ENCODE measurements around the gene KCNJ1.

KCNJ1 gene

GRCh38 chr11:128882451-128882850 lies 15.4 kb upstream of the KCNJ1 start:
- DNase-seq: no peak

DNA sequence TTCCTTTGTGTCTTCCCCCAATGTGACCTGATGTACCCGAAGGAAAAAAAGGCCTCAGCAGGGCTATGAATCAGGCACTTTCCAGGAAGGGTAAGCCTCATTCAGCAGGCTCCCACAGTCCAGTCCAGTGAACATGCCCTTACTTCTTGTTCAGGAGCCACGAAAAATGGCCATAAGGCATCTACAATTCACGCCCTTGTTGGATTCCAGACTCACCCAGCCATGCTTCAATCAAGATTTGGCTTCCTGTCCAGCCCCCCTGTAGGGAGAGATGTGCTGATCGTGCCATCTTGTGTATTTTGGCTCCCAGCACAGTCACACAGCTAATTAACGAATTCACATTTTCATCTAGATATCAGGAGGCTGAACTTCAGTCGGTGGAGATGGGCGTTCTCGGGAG lies 14.1 kb upstream of the KCNJ1 start:
- no peak for DNase-seq

DNA sequence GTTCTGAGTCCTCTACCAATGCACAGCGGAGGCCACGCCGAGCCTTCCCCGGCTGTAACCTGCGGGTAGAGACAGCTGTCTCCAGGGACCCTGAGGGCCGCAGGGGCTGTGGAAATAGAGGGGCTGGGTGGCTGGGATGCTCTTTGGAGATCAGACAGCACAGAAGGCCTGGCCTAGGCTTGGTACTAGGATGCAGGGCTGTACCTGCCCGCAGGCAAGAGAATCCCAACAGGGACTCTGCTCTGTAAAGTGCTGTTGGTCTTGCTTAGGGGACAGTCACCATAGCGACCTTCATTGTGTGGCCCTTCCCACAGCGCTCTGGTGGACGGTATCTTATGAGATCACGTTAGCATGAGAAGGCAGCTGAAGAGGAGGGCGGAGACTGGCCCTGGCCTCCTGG lies 12.7 kb upstream of the KCNJ1 start:
- DNase-seq: no peak

DNA sequence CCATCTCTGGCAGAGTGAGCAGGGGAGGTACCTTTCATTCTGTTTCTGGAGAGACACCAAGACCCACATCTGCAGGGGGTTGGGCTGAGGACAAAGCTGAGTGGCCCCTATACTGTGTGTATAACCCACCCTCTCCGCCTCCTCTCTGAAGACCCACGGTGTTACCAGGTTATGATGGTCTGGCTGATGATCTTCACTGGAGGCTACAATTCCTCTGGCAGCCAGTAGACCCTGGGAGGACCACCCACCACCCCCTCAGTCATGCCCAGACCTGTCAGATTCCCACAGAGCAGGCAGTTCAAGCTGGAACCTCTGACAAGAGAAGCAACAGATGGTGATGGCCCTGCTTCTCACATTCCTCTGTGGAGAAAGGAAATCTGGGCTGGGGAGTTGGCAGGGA lies 11.4 kb upstream of the KCNJ1 start:
- no peak for DNase-seq

DNA sequence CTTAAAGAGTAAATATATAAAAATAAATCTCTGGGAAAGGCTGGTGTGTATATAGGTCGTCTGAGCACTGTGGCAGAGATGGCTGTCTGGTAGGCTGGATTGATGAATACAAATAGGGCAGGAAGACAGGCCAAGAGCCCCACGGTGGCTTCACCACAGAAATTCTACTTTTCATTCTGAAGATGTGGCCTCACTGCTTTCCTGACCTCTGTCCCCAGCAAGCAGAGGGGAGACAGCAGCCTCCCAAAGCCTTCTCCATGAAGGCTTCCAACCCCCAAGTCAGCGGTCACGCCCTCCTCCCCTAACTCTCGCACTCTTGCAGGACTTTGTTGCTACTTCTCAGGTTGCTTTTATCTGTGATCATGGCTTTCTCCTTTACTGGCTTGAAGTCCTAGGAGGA lies 10.6 kb upstream of the KCNJ1 start:
- no peak for DNase-seq

GRCh38 chr11:128876133-128876650 lies 9.1 kb upstream of the KCNJ1 start:
- no peak for DNase-seq

GRCh38 chr11:128874427-128874826 lies 7.3 kb upstream of the KCNJ1 start:
- no peak for DNase-seq

DNA sequence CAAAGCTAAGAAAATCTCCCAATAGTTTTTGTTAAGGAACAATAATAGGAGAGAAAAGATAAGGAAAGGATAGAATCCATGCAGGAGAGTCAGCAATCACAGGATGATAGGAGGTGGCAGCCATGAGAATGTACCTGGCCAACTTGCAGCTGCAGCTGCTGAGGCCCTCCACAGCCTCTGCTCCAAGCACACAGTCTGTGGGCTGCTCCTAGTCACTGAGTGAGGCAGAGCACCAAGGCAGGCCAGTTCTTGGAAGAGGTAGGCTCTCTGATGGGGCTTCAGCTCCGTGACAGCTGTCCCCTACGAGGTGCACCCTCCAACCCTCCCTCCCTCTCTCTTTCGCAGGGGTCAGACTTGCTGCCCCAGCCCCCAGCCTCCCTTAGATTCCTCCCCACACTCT lies 5.5 kb upstream of the KCNJ1 start:
- no peak for DNase-seq

DNA sequence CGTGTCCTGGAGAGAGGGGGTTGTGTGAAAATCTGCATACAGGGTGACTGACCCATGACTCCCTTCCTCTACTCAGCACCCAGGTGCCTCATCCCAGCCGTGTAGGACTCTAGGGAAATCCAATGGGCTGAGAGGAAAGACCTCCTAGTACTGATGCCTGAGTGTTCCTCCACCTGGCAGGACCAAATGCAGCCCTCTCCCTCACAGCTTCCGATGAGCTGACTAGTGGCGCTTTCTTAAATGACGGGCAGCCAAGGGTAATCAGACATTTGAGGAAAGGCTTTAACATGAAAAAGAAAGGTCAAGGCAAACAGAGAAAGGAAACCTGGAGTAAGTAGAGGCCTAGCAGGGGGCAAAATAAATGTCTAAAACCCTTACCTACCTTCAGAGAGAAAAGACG lies 5.0 kb upstream of the KCNJ1 start:
- DNase-seq: no peak

DNA sequence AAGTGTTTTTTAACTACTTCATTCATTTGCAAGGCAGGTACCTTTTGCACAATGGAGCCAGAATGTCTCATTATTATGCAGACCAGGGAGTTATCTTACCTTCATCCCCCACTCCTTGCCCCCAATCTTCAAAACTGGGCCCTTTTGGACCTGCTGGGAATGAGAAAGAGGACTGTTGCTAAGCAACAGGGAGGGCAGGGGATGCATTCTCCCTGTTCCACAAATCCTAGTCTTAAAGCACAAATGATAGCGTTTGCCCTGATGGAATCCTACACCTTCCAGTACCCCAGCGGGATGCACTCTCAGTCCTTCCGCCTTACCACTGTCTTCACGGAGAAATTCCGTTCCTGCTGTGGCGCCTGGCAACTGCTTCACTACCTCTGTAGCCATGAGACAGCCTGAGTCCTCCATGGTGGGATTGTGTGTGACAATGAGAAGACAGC lies 4.1 kb upstream of the KCNJ1 start:
- peak in 2 of 51 donors; percentile 9 to 10 for DNase-seq

GRCh38 chr11:128868841-128869671 lies 2.0 kb upstream of the KCNJ1 start:
- no peak for DNase-seq

DNA sequence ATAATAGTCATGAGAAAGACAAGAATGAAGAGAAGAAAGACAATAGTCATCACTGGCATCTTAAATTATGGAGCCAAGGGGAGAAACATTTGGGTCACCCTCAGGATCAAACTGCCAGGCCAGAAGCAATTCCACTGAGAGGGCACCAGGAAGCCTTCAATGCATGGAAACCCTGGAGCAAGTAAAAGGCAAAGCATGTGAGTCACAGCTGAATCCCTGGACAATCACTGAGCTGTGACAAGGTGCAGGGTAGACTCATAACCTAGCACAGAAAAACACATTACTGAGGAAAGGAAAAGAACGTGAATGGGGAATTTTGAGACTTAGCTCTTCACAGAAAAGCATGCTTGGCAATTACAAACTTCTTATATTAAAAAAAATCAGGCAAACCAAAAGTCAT lies 1.6 kb downstream of the KCNJ1 start:
- no peak for DNase-seq

DNA sequence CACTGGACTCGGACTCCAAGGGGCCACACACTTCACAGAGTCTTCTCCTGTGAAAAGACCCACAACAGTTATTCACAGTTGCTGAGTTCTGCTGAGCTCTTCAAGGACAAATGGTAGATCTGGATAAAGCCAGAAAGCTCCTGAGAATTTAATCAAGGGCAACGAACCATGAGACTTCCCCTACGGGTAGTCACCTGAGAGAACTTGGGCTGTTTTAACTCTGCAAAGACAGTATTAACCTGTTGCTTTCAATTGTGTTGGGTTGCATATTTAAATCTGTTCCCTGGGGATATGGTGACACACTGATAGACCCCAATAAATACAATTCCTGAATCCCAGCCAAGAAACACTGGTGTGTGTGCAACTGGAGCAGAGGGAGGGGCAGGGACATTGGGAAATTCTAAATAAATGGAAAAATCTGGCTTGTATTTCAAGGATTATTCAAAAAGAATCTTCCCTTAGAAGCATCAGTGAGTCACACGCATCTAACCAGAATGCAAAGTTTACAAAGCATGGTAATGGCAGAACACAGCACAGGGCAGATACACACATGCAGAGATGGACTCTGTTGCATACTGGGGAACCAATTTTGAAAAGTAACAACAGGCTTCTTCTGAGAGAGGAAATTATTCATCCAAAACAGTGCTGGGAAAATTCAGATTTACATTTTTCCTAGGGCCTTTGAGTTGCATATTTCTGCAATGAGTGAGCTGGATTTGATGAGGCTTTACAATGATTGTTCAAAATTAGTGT lies 4.0 kb downstream of the KCNJ1 start:
- DNase-seq: no peak

- DNase-seq: no peak
Observed at GRCh38 chr11:128862406-128862805, 4.7 kb downstream of the KCNJ1 start.

GRCh38 chr11:128860571-128861361 lies 6.3 kb downstream of the KCNJ1 start:
- no peak for DNase-seq

GRCh38 chr11:128859563-128860441 lies 7.3 kb downstream of the KCNJ1 start:
- DNase-seq: peak in 20 of 51 donors; percentile 1 to 61 (median 20)

GRCh38 chr11:128857341-128857740 lies 9.8 kb downstream of the KCNJ1 start:
- no peak for DNase-seq

GRCh38 chr11:128856241-128856640 lies 10.9 kb downstream of the KCNJ1 start:
- no peak for DNase-seq

DNA sequence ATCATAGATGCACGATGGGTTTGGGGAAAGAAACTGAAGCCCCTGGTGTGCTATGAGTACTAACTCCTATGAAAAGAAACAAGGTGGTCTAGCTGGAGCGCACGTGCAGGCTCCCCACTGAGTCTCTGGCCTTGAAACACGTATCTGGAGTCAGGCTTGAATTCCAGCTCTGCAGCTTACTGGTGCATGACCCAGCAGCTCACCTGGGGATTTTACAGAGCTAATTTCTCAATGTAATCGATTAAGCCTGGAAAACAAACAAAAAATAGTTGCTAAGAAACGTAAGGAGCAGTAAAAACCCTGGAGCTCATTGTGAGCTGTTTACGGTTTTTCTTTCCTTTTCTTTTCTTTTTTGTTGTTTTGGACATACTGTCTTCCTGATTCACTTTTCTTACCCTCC lies 12.3 kb downstream of the KCNJ1 start:
- no peak for DNase-seq

- DNase-seq: no peak
Observed at GRCh38 chr11:128853559-128853958, 13.5 kb downstream of the KCNJ1 start.

All from hypothalamus (tissue), 51 donors.